Small intestine (tissue), 7 donors: ENCODE data around the gene FMO2. TPM values are rescaled to one million over a fixed set of nuclear protein-coding genes. Genes with fewer than 3 reads are reported as not detected.

ENCODE experiments used
- DNase-seq, 2 donors: peaks; one replicate each; pipeline versions ENCODE4 v3.0.0 to v3.0.0-alpha.2; 2013
- FAIRE-seq: peaks from 2 replicates; lab custom pipeline; 2012; peaks lifted over from hg19 to GRCh38; lab: Jason Lieb, UNC
- H3K27ac ChIP-seq, 3 donors: one replicate each; pipeline ENCODE4 v1.5.1; 2013; ENCODE audit warnings: low read length in 2 of 3, mild to moderate bottlenecking in 2 of 3, control low read depth in 1 of 3, inconsistent platforms in 1 of 3, low read depth in 1 of 3, moderate library complexity in 1 of 3
- H3K27me3 ChIP-seq, 3 donors: one replicate each; pipeline ENCODE4 v1.6.1; 2013; ENCODE audit warnings: low read length in 3 of 3, inconsistent platforms in 1 of 3; ENCODE audit not compliant: control insufficient read depth in 3 of 3, insufficient read depth in 3 of 3
- H3K36me3 ChIP-seq, 3 donors: one replicate each; pipeline ENCODE4 v1.6.1; 2013; ENCODE audit warnings: low read length in 3 of 3, inconsistent platforms in 1 of 3, low read depth in 1 of 3, mild to moderate bottlenecking in 1 of 3, moderate library complexity in 1 of 3; ENCODE audit not compliant: control insufficient read depth in 3 of 3, insufficient read depth in 2 of 3
- H3K4me1 ChIP-seq, 3 donors: one replicate each; pipeline ENCODE4 v1.6.1; 2013; ENCODE audit warnings: low read length in 2 of 3, inconsistent platforms in 1 of 3, low read depth in 1 of 3, mild to moderate bottlenecking in 1 of 3, moderate library complexity in 1 of 3; ENCODE audit not compliant: control insufficient read depth in 3 of 3, insufficient read depth in 2 of 3
- H3K4me3 ChIP-seq, 3 donors: one replicate each; pipeline ENCODE4 v1.5.1; 2013; ENCODE audit warnings: low read length in 3 of 3, control low read depth in 1 of 3, inconsistent platforms in 1 of 3, low read depth in 1 of 3, mild to moderate bottlenecking in 1 of 3, moderate library complexity in 1 of 3
- H3K9me3 ChIP-seq, 2 donors: one replicate each; pipeline ENCODE4 v1.6.1; 2013; ENCODE audit warnings: low read depth in 1 of 2, low read length in 1 of 2; ENCODE audit not compliant: control insufficient read depth in 2 of 2, insufficient read depth in 1 of 2
- WGBS, 3 donors: extraction: QIAGEN DNeasy Blood & Tissue Kit; methylation state at CpG; one replicate each; pipeline ENCODE4 v1.1.7; 2013; 5-methylcytosine and 5-hydroxymethylcytosine counted together
- polyA plus RNA-seq, 4 donors: library from polyadenylated mRNA; stranded (reverse) in 3 of 4; unstranded in 1 of 4; fragments of 200-250 nt in 3 of 4; fragments of 120-200 nt in 1 of 4; gene quantifications; one replicate each; pipeline versions ENCODE4 v1.2.1 to v1.2.3, GENCODE V29; 2013
- donor health status: healthy with polysubstance abuse.
- donor health status: control.
- donor health status: control.
- donor health status: Bipolar disorder and iron deficiency.
- donor health status: healthy.

The FMO2 gene
- polyA plus RNA-seq, 4 donors = 0.06 to 1.6 (median 0.65) TPM

GRCh38 chr1:171179318-171180227, 5.5 kb upstream of the FMO2 start:
- Histone ChIP-seq H3K4me3 (no peak overlapping the region), H3K36me3 (no peaks in the 10 kb centered on the region), H3K4me1 (no peaks in the 10 kb centered on the region), H3K27me3 (no peaks in the 10 kb centered on the region), H3K27ac (no peak overlapping the region), H3K9me3 (no peaks in the 10 kb centered on the region)
- FAIRE-seq = no peak
- DNase-seq = no peak
- 59 to 81% (median 79%) methylated on average over 5 of the region's 5 CpGs for WGBS, 3 donors

DNA sequence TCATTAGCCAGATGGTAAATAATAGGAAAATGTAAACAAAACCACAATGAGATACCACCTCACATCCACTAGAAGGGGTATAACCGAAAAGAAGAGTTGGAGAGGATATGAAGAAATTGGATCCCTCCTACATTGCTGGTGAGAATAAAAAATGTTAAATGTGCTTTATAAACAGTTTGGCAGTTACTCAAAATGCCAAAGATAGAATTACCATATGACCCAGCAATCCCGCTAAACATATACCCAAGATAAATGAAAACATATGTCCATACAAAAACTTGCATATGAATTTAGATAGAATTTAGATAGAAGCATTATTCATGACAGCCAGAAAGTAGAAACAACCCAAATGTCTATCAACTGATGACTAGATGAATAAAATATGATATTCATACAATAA, 4.4 kb upstream of the FMO2 start:
- WGBS, 3 donors = 89 to 98% (median 97%) methylated on average over 2 of the region's 2 CpGs
- no peak overlapping the region for H3K27ac ChIP-seq
- FAIRE-seq (no peak), DNase-seq (no peak)
- no peaks in the 10 kb centered on the region for H3K9me3 ChIP-seq
- no peak overlapping the region for H3K4me3 ChIP-seq
- H3K4me1 ChIP-seq = no peaks in the 10 kb centered on the region
- H3K36me3 ChIP-seq = no peaks in the 10 kb centered on the region
- H3K27me3 ChIP-seq = no peaks in the 10 kb centered on the region

DNA sequence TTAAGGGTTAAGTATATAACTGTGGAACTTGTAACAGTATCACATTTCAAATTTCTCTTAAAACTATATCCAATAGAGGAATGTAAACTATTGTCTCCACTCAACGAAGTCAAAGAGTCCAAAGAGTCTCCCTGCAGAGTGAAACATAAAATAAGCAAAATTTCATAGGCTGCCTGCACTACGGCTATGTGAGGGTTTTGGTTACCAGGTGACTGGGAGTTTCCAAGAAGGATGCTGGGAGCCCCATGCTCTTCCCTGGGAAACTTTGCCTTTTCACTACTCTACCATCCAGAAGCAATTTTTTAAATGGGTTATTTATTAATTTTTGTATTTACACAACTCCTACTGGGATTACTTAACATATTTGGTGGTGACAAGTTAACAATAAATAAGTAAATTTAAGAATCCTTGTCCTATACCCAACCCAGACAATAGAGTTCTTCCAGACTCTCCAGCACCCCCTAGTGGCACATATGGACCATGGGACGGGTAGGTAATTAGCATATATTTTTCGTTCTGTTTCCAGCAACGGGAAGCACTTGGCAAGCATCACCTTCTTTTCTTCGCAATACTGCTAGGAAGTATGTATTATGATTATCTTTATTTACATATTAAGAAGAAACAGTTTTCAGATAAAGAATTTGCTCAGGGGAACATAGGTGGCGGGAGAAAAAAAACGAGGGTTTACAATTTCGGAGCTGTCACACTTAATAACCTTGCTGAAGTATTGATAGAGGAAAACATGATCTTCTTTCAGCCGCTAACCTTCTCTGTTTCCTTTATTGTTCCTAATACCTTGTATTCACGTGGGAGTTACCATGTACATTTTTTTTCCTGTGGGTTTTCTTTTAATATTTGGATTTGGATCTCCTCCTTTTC, 3.5 kb downstream of the FMO2 start:
- H3K9me3 ChIP-seq = no peaks in the 10 kb centered on the region
- H3K36me3 ChIP-seq = no peaks in the 10 kb centered on the region
- H3K4me1 ChIP-seq = peaks cover 0 to 7% (median 0%) of the 10 kb centered on the region in 3 donors
- 56 to 69% (median 58%) methylated on average over 11 of the region's 11 CpGs for WGBS, 3 donors
- H3K27ac ChIP-seq = no peak overlapping the region
- no peak for FAIRE-seq
- no peak overlapping the region for H3K4me3 ChIP-seq
- DNase-seq = peak; percentile 49 to 65
- no peaks in the 10 kb centered on the region for H3K27me3 ChIP-seq

DNA sequence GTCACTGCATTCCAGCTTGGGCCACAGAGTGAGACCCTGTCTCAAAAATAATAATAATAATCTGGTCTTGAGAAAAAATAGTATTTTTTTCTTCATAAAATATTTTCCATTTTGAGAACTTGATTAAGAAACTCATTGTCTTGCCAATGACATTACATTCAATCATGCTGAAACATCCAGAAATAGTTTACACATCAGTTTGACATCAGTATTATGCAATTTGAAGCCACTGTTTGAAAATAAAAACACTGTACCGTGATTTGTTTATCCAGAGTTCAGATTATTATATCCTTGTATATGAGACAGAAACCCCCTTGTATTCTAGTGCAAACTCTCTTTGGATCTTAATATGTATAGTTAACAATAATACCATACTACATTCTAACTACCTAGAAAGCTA, 6.9 kb downstream of the FMO2 start:
- Histone ChIP-seq H3K27me3 (no peaks in the 10 kb centered on the region), H3K36me3 (no peaks in the 10 kb centered on the region), H3K4me3 (no peak overlapping the region), H3K4me1 (peaks cover 0 to 17% (median 2%) of the 10 kb centered on the region in 3 donors), H3K9me3 (no peaks in the 10 kb centered on the region), H3K27ac (no peak overlapping the region)
- DNase-seq (no peak), FAIRE-seq (no peak)
- 47 to 88% (median 79%) methylated on average over 1 of the region's 1 CpG for WGBS, 3 donors

DNA sequence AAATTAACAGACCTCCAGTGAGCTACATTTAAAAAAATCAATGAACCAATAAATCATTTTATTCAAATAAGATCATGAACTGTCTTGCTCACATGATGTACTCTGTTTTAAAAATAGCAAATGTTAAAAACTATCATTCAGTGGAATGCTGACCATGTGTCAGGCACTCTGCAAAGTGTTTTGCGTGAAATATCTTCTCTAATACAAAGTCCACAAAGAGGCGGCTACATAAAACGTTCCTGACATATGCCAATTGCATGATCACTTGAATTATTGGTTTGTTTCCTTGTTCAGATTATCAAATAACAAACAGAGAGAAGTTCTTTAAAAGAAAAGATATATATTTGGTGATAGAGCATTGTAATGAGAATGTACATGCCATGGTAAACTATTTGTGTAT, 10.7 kb downstream of the FMO2 start:
- Histone ChIP-seq H3K36me3 (no peaks in the 10 kb centered on the region), H3K4me1 (peaks cover 0 to 11% (median 2%) of the 10 kb centered on the region in 3 donors), H3K27me3 (no peaks in the 10 kb centered on the region), H3K9me3 (no peaks in the 10 kb centered on the region), H3K27ac (peak overlapping the region in 1 of 3 donors; percentile 58), H3K4me3 (no peak overlapping the region)
- WGBS, 3 donors = 10 to 53% (median 28%) methylated on average over 3 of the region's 3 CpGs
- DNase-seq (peak; percentile 70 to 72), FAIRE-seq (no peak)

GRCh38 chr1:171196351-171196750, 11.3 kb downstream of the FMO2 start:
- H3K27me3 ChIP-seq = no peaks in the 10 kb centered on the region
- 87 to 93% (median 89%) methylated on average over 3 of the region's 3 CpGs for WGBS, 3 donors
- no peak for FAIRE-seq
- H3K9me3 ChIP-seq = no peaks in the 10 kb centered on the region
- H3K4me1 ChIP-seq = peaks cover 0 to 11% (median 2%) of the 10 kb centered on the region in 3 donors
- H3K27ac ChIP-seq = peak overlapping the region in 1 of 3 donors; percentile 58
- no peaks in the 10 kb centered on the region for H3K36me3 ChIP-seq
- H3K4me3 ChIP-seq = no peak overlapping the region
- peak in 1 of 2 donors; percentile 17 for DNase-seq

- FAIRE-seq (no peak), DNase-seq (no peak)
- no peak overlapping the region for H3K4me3 ChIP-seq
- WGBS, 3 donors = 80 to 95% (median 84%) methylated on average over 3 of the region's 3 CpGs
- H3K27ac ChIP-seq = no peak overlapping the region
- peaks cover 0 to 11% (median 2%) of the 10 kb centered on the region in 3 donors for H3K4me1 ChIP-seq
- H3K36me3 ChIP-seq = no peaks in the 10 kb centered on the region
- no peaks in the 10 kb centered on the region for H3K9me3 ChIP-seq
- H3K27me3 ChIP-seq = no peaks in the 10 kb centered on the region
Observed at GRCh38 chr1:171198081-171198480, 13.0 kb downstream of the FMO2 start.

GRCh38 chr1:171204296-171204695, 19.2 kb downstream of the FMO2 start:
- FAIRE-seq = no peak
- 85 to 90% (median 87%) methylated on average over 5 of the region's 5 CpGs for WGBS, 3 donors

More at GRCh38 chr1:171204296-171204695, 19.2 kb downstream of the FMO2 start:
- no peak overlapping the region for H3K4me3 ChIP-seq
- no peaks in the 10 kb centered on the region for H3K9me3 ChIP-seq
- no peaks in the 10 kb centered on the region for H3K36me3 ChIP-seq
- no peaks in the 10 kb centered on the region for H3K27me3 ChIP-seq
- DNase-seq = no peak
- no peak overlapping the region for H3K27ac ChIP-seq
- peaks cover 0 to 11% (median 0%) of the 10 kb centered on the region in 3 donors for H3K4me1 ChIP-seq
